Ishikawa (cell line): ENCODE measurements around the gene PPP4R4.

Experiments
- EP300 ChIP-seq: IDR thresholded peaks from 2 replicates; pipeline ENCODE4 v1.6.1; 2012; ENCODE audit warnings: borderline replicate concordance
- TAF1 ChIP-seq: IDR thresholded peaks from 2 replicates; pipeline ENCODE4 v1.6.1; 2012; ENCODE audit warnings: low read depth, mild to moderate bottlenecking
- YY1 ChIP-seq: IDR thresholded peaks from 2 replicates; pipeline ENCODE4 v1.6.1; 2012; ENCODE audit warnings: low read depth
- TF ChIP-seq, protein P1 (sequence below): IDR thresholded peaks from 2 replicates; pipeline ENCODE4 v1.6.1; 2012; ENCODE audit warnings: low read depth, mild to moderate bottlenecking

DNA sequence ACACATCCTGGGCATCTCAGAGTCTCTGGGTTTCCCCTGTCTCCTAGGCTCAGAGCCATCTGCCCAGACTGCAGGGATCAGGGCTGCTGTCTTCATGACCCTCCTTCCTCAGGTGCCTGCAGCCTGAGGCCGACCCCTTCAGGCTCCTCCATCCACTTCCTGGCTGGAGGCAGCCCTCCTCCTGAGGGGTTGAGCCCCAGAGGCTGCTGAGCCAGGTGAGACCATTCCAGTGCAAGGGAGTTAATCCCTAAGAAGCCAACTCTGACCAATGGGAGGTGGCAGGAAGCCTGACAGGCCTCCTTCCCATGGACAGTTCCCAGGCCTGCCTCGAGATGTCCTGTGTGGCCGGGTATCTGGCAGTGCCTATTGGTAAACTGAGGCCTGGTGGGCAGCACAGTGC is 8.4 kb upstream of the PPP4R4 start:
- TF ChIP-seq EP300 = no peak
- TF ChIP-seq, protein P1, sequence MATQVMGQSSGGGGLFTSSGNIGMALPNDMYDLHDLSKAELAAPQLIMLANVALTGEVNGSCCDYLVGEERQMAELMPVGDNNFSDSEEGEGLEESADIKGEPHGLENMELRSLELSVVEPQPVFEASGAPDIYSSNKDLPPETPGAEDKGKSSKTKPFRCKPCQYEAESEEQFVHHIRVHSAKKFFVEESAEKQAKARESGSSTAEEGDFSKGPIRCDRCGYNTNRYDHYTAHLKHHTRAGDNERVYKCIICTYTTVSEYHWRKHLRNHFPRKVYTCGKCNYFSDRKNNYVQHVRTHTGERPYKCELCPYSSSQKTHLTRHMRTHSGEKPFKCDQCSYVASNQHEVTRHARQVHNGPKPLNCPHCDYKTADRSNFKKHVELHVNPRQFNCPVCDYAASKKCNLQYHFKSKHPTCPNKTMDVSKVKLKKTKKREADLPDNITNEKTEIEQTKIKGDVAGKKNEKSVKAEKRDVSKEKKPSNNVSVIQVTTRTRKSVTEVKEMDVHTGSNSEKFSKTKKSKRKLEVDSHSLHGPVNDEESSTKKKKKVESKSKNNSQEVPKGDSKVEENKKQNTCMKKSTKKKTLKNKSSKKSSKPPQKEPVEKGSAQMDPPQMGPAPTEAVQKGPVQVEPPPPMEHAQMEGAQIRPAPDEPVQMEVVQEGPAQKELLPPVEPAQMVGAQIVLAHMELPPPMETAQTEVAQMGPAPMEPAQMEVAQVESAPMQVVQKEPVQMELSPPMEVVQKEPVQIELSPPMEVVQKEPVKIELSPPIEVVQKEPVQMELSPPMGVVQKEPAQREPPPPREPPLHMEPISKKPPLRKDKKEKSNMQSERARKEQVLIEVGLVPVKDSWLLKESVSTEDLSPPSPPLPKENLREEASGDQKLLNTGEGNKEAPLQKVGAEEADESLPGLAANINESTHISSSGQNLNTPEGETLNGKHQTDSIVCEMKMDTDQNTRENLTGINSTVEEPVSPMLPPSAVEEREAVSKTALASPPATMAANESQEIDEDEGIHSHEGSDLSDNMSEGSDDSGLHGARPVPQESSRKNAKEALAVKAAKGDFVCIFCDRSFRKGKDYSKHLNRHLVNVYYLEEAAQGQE = no peak
- TF ChIP-seq YY1 = no peak
- TF ChIP-seq TAF1 = no peak
